Epithelial cell of proximal tubule (primary cell): ENCODE measurements around the gene CPNE7. TPM values are rescaled to one million over a fixed set of nuclear protein-coding genes. Genes with fewer than 3 reads are reported as not detected.
A peak's percentile ranks its signal among the peaks of the same experiment; 100 is the strongest.
"Not testable (repeated sequence)": the region's sequence is repeated elsewhere in the genome, so short reads cannot be mapped to it uniquely, and the experiment has no call there.

ENCODE experiments used
- DNase-seq: peaks from one replicate; pipeline ENCODE4 v3.0.0-alpha.2; 2011; ENCODE audit warnings: low read depth
- H3K4me3 ChIP-seq: 2 replicates; pipeline ENCODE4 v1.5.1; 2011; ENCODE audit warnings: low read depth, mild to moderate bottlenecking, low read length
- total RNA-seq: library from RNA; depleted of rRNA; stranded (reverse); fragments of >200 nt; gene quantifications from 2 replicates; pipeline ENCODE4 v1.2.3, GENCODE V29; 2015
- TF ChIP-seq, protein P1 (sequence below): conservative IDR thresholded peaks from 2 replicates; pipeline ENCODE4 v1.5.1; 2012; ENCODE audit warnings: low read depth, mild to moderate bottlenecking, low read length

The CPNE7 gene
- total RNA-seq, 1 donor from 2014 or later, result 20.2 TPM

DNA sequence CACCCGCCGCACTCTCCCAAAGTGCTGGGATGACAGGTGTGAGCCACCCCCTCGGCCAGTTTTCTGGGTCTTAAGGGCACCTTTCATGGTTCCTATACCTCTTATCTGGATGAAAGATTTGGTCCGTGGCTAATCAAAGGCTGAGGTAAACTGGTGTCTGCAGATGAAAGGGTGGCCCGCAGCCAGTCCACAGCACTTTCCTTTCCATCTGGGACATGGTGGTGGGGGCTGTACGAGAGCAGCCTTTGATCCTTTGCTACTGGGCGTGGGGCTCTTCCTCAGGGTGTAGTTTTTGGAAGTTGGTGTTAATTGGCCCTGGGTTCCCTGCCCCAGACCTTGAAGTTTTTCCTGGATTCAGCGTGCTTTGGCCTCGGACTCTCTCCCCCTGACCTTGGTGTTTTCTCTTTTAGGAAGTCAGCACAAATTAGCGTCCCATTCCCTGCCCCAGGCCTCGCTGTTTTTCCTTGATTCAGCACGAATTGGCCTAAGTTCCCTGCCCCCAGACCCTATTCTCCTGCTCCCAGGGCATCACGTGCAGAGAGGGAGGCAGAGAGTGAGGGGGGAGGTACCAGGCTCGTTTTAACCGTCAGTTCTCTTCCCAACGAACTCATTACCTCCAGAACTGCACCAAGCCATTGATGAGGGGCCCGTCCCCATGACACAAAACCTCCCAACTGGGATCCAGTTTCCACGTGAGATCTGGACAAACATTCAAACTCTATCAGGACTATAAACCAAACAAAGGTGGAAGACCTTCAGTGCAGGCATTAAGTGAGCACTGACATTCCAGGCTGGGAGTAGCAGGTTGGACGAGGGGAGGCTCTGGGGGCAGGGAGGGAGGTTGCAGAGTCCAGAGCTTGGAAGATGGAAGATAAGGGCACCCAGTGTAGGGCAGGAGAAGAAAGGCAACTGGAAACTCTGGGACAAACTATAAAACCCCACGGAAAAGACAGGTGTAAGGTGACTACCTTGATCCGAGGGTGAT lies 49.5 kb downstream of the CPNE7 start:
- no peak for DNase-seq
- H3K4me3 ChIP-seq, result no peak overlapping the region
- TF ChIP-seq, protein P1, sequence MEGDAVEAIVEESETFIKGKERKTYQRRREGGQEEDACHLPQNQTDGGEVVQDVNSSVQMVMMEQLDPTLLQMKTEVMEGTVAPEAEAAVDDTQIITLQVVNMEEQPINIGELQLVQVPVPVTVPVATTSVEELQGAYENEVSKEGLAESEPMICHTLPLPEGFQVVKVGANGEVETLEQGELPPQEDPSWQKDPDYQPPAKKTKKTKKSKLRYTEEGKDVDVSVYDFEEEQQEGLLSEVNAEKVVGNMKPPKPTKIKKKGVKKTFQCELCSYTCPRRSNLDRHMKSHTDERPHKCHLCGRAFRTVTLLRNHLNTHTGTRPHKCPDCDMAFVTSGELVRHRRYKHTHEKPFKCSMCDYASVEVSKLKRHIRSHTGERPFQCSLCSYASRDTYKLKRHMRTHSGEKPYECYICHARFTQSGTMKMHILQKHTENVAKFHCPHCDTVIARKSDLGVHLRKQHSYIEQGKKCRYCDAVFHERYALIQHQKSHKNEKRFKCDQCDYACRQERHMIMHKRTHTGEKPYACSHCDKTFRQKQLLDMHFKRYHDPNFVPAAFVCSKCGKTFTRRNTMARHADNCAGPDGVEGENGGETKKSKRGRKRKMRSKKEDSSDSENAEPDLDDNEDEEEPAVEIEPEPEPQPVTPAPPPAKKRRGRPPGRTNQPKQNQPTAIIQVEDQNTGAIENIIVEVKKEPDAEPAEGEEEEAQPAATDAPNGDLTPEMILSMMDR, result no peak

DNA sequence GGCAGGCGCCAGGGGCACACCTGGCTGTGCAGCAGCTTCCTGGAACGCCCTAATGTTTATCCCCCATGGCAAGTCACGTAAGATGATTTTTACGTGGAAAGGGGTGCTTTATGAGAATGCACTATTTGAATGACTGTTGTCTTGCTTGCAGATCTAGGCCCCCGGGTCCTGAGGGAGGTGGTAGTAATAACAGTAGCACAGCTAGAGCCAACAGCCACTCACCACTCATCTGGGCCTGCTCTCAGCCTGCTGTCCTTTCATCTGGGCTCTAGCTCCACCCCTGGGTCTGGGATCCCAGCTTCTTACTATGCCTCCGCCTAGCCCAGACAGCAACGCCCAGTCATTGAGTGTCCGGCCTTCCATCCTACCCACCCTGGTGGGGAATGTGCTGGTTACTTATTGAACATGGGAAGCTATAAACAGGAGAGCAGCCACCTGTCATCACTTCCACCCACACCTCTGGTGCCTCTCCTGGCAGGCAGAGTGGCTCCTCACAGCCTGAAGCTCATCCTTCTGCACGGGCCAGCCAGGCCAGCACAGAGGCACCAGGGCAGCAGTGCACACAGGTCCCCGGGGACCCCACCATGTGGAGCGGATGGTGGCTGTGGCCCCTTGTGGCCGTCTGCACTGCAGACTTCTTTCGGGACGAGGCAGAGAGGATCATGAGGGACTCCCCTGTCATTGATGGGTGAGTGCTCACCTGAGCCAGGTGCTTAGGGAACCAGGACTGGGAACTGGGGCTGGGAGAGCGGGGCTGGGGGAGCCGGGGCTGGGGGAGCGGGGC lies 54.5 kb downstream of the CPNE7 start:
- no peak for DNase-seq
- TF ChIP-seq, protein P1, result no peak
- H3K4me3 ChIP-seq, result no peak overlapping the region

DNA sequence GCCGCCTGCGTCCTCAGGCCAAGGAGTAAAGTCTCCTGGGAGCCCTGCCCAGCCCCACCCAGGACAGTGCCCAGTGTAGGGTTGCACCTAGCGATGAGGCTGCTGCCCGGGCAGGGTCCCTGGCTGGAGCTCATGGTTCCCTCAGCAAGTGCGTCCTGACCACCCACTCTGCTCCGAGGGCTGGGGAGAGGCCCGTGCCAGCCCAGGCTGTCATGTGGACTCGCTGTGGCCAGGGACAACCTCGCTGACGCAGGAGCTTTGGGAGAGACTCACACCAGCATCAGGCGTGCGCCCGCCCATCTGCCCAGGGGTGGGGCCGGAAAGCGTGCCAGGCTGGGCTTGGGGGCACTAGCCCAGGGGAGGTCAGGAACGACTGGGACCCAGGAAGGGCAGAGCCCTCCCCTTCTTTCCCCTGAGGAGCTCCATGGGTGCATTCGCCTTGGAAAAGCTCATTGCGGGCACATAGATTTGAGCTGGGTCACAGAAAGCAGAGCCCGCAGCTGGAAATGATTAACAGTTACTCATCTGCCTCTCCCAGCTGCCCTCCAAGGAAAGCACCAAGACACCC lies 57.6 kb downstream of the CPNE7 start:
- TF ChIP-seq, protein P1, result no peak
- no peak for DNase-seq
- H3K4me3 ChIP-seq, result peak overlapping the region; percentile 19

DNA sequence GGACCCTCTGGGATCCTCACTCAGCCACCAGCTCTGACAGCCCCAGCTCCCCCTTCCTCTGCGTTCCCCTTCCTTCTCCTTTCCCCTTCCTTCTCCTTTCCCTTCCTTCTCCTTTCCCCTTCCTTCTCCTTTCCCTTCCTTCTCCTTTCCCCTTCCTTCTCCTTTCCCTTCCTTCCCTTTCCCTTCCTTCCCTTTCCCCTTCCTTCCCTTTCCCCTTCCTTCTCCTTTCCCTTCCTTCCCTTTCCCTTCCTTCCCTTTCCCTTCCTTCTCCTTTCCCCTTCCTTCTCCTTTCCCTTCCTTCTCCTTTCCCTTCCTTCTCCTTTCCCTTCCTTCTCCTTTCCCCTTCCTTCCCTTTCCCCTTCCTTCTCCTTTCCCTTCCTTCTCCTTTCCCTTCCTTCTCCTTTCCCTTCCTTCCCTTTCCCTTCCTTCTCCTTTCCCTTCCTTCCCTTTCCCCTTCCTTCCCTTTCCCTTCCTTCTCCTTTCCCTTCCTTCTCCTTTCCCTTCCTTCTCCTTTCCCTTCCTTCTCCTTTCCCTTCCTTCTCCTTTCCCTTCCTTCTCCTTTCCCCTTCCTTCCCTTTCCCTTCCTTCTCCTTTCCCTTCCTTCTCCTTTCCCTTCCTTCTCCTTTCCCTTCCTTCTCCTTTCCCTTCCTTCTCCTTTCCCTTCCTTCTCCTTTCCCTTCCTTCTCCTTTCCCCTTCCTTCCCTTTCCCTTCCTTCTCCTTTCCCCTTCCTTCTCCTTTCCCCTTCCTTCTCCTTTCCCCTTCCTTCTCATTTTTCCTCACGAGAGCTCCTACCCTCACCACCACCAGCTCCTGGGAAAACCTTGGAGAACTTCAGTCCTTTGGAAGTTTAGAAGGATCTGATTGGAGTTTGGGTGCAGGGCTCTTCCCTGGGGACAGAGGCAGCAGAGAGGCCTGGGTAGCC lies 59.2 kb downstream of the CPNE7 start:
- not testable (repeated sequence) for H3K4me3 ChIP-seq, DNase-seq

DNA sequence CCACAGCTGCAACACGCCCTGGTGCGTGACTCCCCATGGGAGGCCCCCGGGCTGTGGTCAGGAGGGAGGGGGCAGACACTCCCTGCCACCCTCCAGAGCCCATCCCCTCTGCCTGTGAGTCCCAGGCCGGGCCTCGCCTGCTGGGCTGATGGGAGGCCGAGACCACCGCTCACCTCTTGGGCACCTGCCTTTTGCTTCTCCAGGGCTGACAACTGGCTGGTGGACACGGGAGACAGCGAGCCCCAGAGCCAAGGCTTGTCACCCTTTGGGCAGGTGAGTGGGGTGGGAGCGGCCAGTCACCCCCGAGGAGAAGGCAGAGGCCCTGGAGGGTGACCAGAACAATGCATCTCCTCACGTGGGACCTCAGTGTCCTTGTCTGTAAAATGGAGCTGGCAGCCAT lies 61.1 kb downstream of the CPNE7 start:
- DNase-seq, result no peak
- TF ChIP-seq, protein P1, result no peak
- no peak overlapping the region for H3K4me3 ChIP-seq

DNA sequence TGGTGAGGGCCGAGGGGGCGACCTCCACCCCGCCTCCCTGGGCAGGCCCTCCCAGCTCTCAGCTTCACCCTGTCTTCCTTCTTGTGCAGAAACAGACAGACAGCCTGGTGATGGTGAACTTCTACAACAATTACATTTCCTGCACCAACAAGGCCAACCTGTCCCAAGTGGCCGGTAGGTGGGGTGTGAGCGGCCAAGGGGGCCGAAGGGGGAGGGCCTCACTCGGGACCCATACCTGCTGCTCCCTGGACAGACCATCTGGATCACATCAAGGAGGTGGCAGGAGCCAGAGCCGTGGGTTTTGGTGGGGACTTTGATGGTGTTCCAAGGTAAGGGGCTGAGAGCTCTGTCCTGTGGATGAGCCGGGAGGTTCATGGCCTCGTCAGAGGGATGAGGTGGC lies 61.8 kb downstream of the CPNE7 start:
- DNase-seq, result no peak
- TF ChIP-seq, protein P1, result no peak
- no peak overlapping the region for H3K4me3 ChIP-seq
